H54 (cell line): Measurements from ENCODE around the gene FKBP4.
A peak's percentile ranks its signal among the peaks of the same experiment; 100 is the strongest.

ENCODE experiments used
- DNase-seq: peaks from one replicate; pipeline ENCODE4 v3.0.0; 2011; ENCODE audit warnings: low spot score, mixed read lengths; ENCODE audit not compliant: insufficient read length
- FAIRE-seq: peaks from 3 replicates; lab custom pipeline; 2011; peaks lifted over from hg19 to GRCh38; lab: Jason Lieb, UNC
- POLR2A ChIP-seq: IDR thresholded peaks from 2 replicates; pipeline ENCODE4 v1.6.1; 2011; ENCODE audit warnings: low read depth, mild to moderate bottlenecking, low read length

The FKBP4 gene

DNA sequence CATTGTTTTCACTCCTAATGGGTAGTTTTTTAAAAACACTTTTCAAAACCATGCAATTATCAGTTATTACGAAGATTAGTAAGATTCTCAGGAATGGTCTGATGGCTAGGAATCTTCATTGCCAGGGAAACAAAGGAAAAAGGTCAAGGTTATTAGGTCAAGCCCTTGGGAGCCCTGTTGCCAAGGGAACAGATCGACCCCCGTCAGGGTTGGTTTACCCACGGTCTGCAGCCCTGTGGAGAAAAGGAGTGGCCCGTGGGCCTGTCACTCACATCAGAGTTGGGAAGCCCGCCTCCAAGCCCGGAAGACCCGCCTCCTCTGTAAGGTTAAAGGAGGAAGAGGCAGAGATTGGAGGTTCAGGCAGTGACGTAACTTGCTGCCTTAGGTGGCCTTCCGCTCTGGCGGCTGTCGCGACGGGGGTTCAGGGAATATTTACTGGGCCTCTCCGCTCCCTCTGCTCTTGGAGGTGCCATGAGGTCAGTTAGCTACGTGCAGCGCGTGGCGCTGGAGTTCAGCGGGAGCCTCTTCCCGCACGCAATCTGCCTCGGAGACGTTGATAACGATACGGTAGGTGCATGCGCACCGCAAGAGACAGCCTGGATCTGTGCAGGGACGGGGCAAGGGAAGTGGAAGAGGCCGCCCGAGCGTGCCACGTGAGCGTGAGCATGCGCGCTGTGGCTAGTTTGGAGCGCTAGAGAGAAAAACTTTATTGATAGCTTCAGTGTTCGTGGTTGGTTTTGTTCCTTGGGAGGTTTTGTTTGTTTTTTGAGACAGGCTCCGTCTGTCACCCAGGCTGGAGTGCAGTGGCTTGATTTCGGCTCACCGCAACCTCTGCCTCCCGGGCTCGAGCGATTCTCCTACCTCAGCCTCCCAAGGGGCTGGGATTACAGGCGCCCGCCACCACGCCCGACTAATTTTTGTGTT lies 17.8 kb downstream of the FKBP4 start, which contains the start of gene ITFG2:
Gene ITFG2, plus strand, starts transcription at position 379 of the 924 bp plus-strand sequence. Its CDS starts 93 bp downstream, at position 472.
- peak; percentile 76 for TF ChIP-seq POLR2A
- DNase-seq (peak; percentile 92), FAIRE-seq (peak; percentile 84)

DNA sequence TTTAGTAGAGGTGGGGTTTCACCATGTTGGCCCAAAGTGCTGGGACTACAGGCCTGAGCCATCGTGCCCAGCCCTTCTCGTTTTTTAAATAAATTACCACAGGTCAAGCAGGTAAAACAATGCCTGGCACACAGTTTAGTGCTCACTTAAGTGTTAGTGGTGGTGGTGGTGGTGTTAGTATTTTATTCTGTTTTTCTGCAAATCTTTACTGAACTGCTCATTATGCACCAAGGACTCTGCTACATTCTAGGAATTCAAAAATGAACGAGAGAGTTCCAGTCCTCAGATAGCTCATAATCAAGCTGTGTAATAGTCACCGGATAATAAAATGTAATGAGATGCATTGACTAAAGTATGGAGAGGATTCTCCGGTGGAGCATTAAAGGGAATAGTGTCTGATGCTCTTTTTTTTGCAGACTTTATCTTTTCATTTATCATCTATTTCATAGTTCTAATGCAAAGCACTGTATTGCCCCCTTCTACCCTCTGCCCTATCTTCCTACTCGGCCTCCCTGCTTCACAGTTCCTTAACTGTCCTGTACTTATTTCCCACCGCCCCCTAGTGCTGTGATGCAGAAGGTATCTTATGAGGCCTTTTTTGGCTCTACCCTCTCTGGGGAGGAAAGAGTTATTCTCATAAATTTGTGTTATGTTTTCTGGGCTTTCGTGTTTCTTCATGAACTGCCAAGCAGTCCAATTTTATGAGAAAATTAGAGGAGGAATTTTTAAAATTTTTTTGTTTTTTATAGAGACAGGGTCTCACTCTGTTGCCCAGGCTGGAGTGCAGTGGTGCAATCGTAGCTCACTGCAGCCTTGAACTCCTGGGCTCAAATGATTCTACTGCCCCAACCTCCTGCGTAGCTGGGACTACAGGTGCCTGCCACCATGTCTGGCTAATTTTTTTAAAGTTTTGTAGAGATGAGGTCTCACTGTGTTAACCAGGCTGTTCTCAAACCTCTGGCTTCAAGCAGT lies 18.7 kb downstream of the FKBP4 start:
- TF ChIP-seq POLR2A: no peak
- no peak for FAIRE-seq
- peak; percentile 61 for DNase-seq

DNA sequence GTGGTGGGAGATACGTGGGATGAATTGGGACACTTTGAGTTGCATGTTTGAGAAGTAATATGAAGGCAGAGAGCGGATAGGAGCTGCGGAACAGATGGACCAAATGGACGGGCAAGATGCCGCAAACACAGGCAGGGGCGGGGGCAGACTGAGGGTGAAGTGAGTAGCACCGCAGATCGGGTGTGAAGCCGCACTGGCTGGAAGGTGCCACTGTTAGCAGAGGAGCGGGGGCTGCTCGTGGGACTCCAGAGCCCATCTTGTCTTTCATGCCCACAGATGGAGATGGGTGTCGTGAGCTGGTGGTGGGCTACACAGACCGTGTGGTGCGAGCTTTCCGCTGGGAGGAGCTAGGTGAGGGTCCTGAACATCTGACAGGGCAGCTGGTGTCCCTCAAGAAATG lies 25.0 kb downstream of the FKBP4 start:
- no peak for FAIRE-seq
- TF ChIP-seq POLR2A: no peak
- no peak for DNase-seq

DNA sequence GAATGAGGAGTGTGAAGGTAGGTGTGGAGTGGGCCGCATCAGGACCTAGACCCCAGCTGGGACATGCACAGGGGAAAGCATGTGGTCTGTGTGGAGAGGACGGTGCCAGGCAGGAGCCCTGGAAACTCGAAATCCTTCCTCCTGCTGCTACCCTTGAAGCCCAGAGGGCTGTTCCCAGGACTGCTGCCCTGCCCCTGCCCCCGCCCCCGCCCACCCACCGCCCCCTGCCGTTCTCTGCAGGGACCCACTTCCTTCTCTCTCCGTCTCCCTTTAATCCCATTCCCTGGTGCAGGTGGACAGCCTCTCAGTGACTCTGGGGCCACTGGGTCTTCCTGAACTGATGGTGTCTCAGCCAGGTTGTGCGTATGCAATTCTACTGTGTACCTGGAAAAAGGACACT lies 25.7 kb downstream of the FKBP4 start:
- no peak for FAIRE-seq
- TF ChIP-seq POLR2A: no peak
- DNase-seq: no peak

DNA sequence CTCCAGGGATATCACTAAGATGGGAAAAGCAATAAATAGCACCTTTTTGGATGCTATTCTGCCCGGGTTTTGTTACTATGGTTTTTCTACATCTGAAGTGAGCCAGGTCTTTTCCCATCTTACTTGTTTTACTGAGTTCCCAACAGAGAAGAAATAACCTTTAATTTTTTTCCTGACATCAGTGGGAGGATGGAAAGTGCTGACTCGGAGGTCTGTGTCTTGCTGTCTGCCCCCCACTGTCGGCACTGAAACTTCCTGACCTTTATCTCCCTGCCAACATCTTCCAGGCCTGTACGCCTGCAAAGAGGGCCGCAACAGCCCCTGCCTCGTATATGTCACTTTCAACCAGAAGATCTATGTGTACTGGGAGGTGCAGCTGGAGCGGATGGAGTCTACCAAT lies 28.7 kb downstream of the FKBP4 start:
- TF ChIP-seq POLR2A: no peak
- DNase-seq: no peak
- FAIRE-seq: no peak

DNA sequence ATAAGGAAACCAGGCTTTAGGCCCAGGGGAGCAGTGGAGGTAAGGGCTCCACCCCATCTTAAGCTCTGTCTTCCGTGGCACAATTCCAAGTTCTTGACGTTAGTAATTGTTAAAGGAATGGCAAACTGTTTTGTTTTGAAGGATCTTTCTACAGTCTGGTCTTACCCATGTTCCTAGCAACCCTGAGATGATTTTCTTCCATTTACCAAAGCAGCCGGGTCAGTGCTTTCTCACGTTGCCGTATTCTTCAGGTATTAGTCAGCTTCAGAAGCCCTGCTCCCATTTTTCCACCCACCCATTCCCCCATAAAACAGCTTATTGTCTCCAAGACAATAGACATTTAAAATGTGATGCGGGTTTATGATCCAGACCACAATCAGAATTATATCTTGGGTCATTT lies 29.8 kb downstream of the FKBP4 start:
- DNase-seq (no peak), FAIRE-seq (no peak)
- TF ChIP-seq POLR2A: no peak

DNA sequence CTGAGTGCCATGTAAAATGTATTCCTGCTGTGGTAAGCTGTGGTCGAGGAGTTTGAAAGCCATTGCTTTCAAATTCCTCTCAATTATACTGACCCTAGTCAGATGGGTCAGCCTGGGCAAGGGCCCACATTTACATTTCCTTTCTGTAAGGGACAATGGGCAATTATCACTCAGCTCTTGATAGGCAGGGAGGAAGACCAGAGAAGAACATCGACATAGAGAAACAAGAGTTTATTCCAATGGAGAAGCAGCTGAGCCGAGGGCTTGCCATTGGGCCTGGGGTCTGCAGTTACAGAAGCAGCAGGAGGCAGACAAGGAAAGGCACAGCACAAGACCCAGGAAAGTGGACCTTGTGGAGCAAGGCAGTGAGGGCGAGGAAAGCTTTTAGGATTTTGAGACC lies 30.4 kb downstream of the FKBP4 start:
- TF ChIP-seq POLR2A: no peak
- FAIRE-seq (no peak), DNase-seq (no peak)

DNA sequence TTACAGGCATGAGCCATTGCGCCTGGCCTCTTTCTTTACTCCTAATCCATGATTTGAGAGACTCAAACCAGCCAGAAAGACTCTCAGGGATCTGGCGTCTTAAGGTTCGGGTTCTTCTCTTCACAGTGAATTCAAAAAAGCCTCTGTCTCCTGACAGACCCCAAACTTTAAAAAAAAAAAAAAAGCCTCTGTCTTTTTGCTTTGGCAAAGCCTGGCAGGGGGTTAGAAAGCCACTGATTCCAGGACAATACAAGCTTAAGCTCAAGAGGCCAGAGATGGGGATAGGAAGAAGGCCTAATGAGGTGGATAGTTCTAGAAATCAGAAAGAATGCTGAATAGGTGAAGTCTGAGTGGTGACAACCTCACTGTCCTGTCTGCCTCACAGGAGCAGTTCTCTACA lies 31.3 kb downstream of the FKBP4 start:
- DNase-seq: no peak
- no peak for TF ChIP-seq POLR2A
- no peak for FAIRE-seq

DNA sequence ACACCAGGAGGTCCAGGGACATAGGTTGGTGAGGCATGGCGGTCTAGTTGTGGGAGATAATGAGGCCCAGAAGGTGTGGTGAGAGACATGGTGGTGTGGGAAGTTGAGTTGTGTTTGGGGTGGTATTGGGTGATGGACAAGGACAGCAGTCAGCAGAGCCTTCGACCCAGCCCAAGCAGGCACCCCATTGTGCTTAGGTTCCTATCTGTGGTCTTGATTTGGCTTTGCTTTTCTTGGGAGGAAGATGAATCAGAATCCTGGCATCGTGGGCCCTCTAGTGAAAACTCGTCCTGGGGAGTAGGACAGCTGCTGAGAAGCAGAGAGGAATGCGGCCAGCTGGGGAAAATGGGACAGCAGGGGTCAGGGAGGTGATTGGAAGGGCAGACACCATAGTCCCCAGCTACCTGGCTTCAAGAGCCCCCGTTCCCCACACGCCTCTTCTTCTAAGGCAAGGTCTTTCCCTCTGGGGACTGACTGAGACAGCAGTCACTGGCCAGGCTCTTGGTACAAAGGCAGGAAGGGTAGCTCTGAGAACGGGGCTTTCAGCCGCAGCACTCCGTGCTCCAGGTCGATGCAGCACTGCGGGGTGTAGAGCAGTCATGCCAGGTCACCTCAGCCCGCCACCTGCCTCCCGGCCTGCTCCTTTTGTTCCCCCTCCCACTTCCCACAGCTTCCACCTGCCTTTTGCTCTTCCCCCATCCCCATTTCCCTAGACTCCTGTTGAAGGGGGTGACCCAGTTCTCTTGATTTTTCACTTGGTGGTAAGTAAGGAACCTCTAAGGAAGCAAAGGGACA lies 32.1 kb downstream of the FKBP4 start:
- no peak for TF ChIP-seq POLR2A
- DNase-seq (no peak), FAIRE-seq (no peak)

DNA sequence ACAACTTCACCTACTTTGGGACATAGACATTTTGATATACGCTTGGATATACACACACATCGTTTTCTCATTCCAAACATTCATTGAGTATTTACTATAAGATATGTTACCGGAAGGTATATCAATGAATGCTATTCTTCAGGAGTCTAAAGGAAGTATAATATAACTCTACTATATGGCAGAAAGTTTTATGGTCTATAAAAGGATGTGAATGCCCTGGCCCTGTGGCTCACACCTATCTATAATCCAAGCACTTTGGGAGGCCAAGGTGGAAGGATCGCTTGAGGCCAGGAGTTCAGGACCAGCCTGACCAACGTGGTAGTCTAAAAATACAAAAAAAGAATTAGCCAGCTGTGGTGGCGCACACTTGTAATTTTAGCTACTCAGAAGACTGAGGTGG lies 34.5 kb downstream of the FKBP4 start:
- TF ChIP-seq POLR2A: no peak
- FAIRE-seq (no peak), DNase-seq (no peak)

DNA sequence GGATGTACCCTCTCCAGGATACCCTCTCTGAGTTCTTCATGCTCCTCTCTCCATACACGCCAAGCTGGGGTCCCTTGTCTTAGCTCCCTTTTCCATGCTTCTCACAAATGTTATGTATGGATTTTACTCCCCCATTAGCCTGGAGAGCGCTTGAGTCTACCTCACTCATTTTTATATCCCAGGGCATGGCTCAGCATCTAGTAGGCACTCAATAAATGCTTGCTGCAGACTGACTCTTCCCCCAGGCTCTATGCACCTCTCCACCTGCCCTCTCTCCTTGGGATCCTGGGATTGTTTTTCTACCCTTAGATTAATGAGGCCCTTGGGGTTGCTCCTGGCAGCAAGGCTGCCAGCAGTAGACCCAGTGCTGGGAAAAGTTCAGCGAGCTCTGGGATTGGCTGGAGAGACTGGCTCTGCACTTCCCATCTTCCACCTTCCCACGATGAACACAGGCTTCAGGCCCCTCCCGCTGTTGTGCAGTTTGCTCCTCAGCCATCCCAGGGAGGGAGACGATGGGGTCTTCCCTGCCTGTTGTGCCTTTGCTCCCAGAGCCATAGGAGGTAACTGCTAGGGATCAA lies 37.9 kb downstream of the FKBP4 start:
- TF ChIP-seq POLR2A: no peak
- no peak for DNase-seq
- no peak for FAIRE-seq

DNA sequence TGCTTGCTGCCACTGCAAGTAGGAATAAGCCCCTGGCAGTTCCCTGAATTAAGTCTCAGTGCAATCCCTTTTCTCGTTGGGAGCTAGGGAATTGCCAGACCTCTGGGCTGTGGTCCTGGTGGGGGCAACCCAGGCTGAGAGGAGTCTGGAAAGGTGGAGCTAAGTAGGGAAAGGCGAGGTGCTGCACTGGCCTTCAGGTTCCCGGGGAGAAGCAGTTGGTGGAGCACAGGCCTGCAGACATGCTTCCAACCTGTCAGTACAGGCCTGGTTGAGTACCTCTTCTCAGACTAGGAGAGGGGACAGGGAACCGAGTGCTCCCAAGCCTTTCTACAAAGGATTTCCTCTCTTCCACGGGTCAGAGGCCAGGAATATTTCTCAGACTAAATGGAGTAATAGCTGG lies 38.6 kb downstream of the FKBP4 start:
- FAIRE-seq (no peak), DNase-seq (no peak)
- no peak for TF ChIP-seq POLR2A

DNA sequence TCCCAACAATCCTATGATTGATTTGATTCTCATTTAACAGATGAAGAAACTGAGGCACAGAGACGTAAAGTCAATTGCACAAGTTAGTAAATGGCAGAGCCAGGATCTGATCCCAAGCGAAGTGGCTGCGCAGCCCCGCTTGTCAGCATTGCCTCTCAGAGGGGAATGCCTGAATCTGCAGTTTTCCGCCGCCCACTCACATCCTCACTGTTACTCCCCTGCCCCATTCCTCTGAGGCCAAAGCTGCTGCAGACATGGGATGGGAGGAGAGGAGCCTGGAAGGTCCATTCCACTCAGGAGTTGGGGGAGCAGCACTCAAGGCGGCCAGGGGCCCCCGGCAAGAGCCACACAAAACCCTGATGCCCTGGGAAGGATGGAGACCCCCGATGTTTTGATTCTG lies 39.0 kb downstream of the FKBP4 start:
- TF ChIP-seq POLR2A: no peak
- DNase-seq (no peak), FAIRE-seq (no peak)
